HG03139 (cell line): ENCODE measurements around the gene NEK4.

Source experiments
- ATAC-seq: cut with Tn5 transposase; IDR thresholded peaks from one replicate; pipeline ENCODE4 v1.9.1; 2021; ENCODE audit not compliant: unreplicated experiment

NEK4 gene

DNA sequence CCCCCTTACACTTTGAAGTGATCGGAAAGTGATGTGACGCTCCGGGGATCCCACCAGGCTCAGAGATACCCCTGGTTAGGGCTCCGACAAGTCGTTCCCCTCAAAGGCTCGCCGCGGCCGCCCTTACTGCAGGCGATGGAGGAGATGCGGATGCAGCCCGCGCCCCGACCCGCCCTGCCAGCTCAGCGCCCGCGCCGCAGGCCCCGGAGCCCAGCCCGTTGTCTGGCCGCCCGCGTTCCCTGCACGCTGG is 65.4 kb downstream of the NEK4 start:
- ATAC-seq = no peak

DNA sequence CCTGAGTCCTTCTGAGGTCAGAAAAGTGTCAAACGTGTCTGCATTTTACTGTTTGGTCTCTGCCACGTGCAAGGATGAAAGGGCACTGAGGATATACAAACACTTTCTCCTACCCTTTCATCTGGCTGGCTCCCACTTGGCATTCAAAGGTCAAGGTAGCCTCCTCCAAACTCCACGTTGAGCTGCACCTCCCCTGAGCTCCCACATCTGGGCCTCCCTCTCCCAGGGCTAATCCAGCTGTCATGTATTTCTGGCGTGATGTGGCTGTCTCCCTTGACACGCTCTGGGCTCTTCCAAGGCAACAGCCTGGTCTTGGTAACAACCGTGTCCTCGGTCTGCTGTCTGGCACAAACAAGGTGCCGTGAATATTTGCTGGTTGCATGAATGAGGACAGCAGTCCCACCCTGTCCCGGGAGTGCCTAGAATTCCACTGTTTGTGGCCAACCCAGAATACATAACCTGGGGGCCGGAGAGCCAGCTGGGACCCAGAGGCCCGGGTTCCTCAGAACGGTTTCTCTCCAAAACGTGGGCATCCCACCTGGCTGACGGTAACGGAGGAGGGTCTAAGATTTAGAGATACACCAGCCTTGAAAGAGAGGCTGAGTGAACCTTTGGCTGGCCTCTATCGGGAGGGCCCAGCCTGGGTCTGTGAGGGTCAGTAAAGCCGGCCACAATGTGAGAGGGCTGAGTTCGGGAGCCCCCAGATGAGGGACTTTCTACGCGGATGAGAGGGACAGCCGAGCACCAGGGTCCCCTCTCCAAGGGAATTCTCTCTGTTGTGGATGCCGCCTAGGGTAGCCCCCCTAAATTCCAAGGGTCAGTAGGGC is 65.9 kb downstream of the NEK4 start:
- ATAC-seq = no peak

DNA sequence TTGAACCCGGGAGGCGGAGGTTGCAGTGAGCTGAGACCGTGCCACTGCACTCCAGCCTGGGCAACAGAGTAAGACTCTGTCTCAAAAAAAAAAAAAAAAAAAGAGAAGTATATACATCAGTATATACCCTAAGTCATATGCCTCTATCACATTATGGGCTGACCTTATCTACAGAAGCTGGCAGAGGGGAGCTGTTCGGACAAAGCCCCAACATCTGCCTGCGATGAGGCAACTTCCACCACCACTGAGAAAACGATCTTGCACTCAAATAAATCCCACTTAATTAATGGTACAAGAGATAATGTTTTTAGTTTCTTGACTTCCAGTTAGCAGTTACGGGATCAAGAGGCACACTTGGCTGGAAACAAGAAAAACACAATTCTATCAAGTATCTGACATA is 67.4 kb downstream of the NEK4 start:
- no peak for ATAC-seq

DNA sequence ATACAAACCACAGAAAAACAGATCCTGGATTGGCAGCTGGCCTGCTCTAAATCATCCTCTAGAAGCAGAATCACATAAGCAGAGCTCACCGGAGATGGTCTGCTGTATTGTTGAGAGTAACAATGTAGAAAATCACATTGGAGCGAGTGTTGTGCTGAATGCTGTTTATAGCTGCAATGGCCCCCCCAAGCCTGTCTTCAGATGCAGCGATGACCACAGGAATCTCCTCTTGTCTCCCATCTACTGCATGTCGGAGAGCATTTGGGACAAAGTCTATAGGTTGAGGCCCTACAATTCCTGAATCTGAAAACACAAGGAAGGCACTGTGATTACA is 73.1 kb downstream of the NEK4 start:
- ATAC-seq = no peak

DNA sequence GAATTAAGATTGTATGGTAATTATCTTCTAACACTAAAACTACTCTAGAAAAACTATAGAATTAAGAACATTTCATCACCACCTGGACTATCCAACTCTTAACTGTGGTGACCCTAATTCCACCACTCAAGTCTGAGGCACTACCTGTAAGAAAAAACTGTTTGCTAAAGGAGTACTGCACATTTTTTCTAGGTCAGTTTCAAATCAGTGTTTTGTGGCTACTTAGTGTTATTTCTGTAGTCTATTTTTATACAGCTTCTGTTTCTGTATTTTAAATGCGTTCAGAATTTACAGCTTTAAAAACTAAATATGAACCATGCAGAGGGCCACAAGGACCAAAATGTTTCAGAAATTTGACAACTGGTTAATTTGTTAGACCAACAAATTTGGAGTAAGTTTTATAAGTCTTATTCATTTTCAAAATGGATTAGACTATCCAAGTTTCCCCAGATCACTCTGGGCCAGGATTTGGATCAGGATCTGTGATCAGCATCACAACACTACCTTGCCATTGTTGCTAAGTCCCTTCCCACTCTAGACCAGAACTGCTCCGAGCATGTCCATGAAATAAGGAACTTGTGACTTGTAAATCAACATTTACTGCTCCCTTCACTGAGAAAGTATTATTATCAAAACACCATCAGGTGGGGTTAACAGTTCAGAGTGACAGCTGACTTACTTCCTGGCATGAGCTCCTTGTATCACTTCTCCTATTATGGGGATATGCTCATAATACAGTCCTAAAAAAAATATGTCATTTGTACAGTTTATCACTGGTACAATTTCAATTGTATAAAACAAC is 73.7 kb downstream of the NEK4 start:
- ATAC-seq = no peak

DNA sequence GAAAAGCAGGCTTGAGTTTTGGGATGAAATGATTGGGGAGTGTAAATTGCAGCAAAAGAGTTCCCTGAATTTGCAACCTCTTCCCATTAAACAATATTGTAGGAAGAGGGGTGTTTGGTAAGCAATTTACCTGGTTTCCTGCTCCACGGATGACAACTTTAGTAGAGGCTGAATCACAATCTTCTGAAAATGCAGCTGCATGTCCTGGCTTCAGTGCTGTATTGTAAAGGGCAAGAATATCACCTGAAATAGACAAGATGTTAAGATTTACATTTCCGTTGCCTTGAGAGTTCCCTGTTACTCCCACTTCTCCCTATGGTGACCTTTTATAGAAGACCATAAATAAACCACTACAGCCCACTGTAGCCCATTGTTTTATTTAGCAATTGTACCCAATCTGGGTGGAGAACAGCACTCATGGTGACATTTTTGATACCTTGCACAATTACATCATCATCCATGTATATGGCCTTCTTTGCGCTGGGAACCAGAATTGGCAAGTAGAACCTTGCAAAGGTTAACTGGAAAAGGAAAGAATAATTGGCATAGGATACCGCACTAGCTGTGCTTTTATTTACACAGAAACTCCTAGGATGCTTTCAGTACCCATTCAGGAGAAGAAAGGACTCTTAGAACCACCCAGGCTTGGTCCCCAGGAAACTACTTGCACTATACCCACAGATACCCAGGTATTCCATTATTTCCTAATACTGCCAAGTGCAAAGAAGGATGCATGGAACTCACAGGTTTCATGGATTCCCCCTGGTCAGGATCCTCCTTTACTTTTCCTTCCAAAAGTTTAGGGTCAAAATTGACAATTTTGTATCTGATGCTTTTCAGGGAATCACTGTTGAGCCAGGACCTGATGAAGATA is 74.7 kb downstream of the NEK4 start:
- no peak for ATAC-seq

DNA sequence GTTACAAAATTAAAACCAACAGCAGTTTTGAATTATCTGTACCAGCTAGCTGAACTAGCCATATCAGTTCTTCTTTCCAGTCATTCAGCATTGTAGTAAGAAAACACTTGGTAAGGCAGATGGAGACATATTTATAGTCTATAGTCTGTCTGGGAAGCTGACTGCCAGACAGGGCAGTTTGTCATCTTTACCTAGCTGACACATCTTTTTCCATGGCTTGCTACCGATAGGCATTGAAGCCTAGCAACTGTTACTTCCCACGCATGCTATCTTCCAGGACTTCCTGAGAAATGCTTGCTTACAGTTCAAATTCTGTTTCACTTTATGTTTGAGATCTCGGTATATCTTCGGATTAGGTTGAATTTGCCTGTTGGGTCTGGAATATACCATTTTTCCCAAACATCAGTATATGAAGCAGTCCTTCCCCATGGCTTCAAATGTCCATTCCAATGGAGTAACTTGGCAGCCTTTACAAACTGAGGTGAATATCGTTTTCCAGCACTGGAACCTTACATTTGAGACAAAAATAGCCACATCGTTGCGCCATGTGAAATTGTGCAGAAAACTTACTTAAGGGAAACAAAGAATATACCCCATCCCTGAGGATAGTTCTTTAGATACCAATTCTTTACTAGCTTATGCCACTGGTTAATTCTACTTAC is 76.1 kb downstream of the NEK4 start:
- no peak for ATAC-seq

DNA sequence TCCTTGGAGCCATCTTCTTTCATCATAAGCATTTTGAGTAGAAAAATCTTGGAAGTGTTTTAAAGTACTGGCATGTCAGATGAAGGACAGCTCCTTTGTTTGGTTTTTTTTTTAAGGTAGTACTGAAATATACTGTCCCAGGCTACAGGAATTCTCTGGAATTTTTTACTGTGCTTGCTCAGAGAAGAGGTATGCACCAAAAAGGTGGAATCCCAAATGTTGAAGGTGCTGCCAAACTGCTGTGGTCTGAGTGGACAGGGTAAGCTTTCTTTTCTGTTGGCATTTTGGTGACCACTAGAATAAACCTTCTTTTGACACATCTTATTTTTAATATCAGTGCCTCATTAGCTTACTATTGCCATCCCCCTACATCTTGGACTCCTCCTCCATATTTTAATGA is 77.7 kb downstream of the NEK4 start:
- ATAC-seq = no peak

DNA sequence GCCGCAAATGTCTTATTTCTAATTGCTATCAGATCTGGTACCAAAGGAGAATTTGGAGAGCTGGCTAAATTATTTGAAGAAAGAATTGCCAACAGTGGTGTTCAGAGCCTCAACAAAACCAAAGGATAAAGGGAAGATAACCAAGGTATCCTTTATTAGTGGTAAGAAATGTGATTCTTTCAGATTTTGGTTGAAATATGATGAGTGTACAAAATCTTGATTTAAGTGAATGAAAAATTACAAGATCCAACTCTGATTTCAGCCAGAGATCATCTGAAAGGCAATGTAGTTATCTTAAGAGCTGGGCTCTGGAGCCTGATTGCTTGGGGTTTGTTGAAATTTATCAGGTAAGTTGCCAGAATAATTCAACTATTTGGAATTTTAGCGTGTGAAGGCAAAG is 80.2 kb downstream of the NEK4 start:
- no peak for ATAC-seq

DNA sequence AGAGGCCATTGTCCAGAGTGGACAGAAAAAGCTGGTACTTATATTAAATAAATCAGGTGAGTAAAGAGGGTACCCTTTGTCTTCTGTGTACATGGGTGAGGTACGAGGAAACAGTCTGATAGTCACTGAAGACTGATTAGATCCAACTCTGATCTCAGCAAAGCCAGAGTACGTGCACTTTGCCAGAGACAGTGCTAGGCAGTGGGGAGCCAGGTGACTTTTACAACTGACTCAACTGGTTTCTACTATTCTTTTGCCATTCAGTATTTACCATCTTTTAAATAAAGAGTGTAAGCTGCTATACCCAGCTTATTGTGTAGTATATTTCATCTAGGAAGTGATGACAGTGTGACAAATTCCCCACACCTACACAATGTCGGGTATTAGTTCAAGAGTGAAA is 81.6 kb downstream of the NEK4 start:
- ATAC-seq = no peak

DNA sequence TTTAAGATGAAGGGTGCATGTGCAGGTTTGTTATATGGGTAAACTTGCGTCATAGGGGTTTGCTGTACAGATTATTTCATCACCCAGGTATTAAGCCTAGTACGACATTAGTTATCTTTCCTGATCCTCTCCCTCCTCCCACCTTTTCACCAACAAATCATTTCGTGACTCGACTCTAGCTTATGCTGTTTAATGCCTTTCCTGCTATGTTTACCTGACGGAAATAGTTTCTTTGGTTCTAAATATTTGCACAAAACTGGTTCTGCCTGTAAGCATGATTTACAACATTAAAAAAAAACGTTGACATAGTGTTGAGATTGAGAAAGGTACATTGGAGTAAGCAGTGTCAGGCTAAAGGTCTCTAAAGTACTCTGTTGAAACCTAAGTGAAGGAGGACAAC is 82.5 kb downstream of the NEK4 start:
- ATAC-seq = no peak

DNA sequence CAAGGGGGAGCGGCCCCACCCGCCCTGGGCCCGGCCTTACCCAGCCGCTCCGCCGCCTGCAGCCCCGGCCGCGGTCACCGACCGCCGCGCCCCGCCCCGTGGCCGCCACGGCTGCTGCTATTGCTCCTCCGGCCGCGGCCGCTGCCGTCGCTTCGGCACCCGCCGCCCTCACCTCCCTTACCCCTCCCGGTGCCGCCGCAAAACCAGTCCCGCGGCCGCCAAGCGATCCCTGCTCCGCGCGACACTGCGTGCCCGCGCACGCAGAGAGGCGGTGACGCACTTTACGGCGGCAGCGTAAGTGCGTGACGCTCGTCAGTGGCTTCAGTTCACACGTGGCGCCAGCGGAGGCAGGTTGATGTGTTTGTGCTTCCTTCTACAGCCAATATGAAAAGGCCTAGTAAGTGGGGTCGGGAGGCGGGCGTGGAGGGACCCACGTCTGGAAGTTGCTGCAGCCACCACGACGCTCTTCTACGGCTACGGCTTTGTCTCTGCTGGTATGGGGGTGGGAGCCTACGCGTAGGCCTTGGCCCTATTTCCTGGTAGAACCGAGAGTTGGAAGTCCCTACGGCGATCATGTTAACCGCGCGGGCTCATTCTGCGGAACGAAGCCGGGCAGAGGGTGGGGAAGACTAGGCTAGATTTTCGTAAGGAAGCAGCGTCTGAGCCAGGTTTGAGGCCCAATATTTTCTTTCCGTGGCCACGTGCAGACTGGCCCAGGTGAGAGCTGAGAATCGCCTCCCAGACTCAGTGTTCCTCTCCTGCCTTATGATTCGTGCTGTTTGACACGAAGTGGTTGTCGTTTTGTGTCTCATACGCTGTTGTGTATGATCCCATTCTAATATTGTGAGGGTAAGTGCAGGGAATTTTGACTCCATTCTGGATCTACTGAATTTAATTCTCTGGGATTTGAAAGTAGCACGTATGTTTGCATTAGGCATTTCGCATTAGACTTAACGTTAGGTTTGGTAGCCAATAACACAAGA is 84.7 kb downstream of the NEK4 start, which contains the start of the genes GNL3 and PBRM1:
Gene GNL3 (plus strand): TSS at position 324 of the 983 bp plus-strand sequence. CDS start 61 bp downstream, at position 385.
Gene PBRM1 (minus strand): TSS at position 205 of the 983 bp plus-strand sequence.
- ATAC-seq = peak; percentile 59

DNA sequence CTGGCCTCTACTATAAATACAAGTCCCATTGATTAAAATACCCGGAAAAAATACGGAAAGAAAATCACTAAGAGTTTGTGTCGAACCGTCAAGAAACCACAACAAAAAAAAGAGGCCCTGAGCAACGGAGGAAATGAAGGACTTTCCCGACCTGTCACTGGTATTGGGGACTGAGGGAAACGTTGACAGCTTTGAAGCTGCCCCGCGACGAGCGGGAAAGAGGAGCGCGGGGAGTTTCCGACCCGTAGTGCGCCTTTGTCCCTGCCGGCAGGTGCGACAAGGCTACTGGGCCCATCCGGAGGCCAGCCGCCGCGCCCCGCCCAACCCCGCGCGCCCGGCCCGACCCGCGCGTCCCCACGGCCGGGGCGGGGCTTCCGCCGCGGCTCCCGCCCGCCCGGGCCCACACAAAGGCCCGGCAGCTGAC is 85.4 kb downstream of the NEK4 start:
- peak; percentile 82 for ATAC-seq

DNA sequence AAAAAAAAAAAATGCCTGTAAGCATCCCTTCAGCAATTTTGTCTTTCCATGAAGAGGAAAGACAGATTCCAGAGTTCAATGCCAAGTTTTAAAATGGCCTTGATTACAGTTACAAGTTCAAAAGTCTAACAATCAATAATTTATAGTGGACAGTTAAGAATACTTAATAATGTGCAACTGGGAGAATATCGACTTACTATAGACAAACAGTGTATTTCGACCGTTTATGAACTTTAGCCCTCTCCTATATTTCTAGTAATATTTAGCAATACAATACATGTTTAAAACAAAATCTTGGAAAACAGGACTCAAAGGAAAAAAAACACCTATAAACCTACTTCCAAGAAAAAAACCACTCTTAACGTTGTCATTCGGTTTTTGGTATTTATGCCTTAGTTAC is 86.6 kb downstream of the NEK4 start:
- ATAC-seq = no peak

DNA sequence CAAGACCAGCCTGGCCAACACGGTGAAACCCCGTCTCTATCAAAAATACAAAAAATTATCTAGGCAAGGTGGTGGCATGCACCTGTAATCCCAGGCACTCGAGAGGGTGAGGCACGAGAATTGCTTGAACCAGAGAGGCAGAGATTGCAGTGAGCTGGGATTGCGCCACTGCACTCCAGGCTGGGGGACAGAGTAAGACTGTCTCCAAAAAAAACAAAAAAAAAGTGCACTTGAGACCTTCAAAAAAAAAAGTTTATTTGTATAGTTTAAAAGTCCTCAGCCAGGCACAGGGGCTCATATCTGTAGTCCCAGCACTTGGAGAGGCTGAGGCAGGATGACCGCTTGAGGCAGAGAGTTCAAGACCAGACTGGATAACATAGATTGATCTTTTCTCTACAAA is 87.1 kb downstream of the NEK4 start:
- ATAC-seq = no peak

DNA sequence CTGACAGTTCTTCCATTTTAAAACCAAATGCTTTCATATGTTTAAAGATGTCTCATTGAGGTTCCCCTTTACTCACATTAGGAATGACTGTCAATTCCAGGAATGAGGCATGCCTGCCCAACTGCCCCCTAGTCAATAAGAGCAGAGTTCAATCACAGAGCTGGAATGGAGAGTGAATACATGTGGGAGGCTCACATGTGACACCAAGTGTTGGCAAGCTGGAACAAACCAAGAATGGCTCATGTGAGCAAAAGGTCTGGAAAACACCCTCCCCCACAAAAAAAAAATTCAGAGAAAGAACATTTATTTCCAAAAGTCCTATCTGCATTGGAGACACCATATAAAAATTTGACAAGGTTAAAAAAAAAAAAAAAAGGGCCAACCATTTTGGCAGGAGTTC is 88.7 kb downstream of the NEK4 start:
- no peak for ATAC-seq

DNA sequence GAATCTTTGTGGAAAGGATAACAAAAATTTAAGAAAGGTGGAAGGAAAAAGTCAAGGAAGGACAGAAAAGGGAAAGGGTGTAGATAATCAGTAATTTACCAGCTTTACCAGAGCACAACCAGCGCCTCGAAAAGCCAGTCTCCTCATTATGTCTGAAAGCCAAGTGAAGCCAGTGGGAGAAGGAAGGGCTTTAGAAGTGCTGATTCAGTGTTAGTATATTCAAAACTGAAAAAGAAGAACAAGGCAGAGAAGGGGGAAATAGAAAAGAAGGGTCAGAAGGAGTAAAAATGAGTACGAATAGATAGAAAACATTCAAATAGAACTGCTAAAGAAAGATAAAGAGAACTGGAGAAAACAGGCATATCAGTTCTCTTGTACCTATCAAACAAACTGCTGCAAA is 89.1 kb downstream of the NEK4 start:
- no peak for ATAC-seq

DNA sequence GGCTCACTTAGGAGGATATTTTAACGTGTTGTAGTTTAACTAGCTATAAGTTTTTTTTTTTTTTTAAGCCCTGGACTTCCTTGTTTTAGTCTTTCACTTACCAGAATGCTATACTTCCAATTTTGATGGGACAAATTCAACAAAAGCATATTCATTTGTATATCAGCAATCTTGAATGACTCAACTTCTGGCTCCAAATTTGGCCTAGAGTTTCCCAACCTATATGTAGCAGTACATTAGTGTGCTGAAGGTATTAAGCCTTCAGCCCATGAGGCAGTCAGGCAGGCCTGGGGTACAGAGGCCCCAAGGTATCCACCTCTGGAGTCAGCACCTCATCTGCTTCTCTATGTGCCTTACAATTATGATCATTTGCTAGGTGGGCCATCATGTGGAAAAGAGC is 90.9 kb downstream of the NEK4 start:
- no peak for ATAC-seq

DNA sequence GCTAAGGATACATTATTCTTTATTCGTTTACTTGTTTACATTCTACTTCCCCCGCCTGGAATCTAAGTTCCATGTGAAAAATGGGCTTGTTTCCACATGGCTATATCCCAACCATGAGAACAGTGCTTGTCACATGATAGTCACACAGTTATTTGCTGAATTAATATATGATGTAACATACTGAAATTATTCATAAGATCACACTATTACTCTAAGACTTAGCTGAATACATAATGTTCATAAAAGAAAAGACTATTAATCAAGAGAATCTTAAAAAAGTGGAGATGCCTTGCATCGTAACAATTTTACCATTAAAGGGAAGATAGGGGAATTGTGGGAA is 91.6 kb downstream of the NEK4 start:
- no peak for ATAC-seq
